ENCODE results near the gene CTNNA2. TPM values are rescaled to one million over a fixed set of nuclear protein-coding genes. Genes with fewer than 3 reads are reported as not detected.

The CTNNA2 gene
- total and polyA plus RNA-seq, 8 donors = 0.08 to 0.56 (median 0.17) TPM; not detected in 2

- intact Hi-C loops (cut with DNase I) = no loop called here
- ATAC-seq = no peak
- no peaks in the 10 kb centered on the region for H3K9me3 ChIP-seq
- TF ChIP-seq CTCF (IDR thresholded peaks at IDR 0.05) = no peak
- no peak overlapping the region for H3K27ac ChIP-seq
- no peaks in the 10 kb centered on the region for H3K36me3 ChIP-seq
- DNase-seq = no peak
- no peaks in the 10 kb centered on the region for H3K4me1 ChIP-seq
- no peaks in the 10 kb centered on the region for H3K27me3 ChIP-seq
- H3K4me3 ChIP-seq = no peak overlapping the region
Measured at GRCh38 chr2:80153151-80153550, 640.3 kb downstream of the CTNNA2 start.

DNA sequence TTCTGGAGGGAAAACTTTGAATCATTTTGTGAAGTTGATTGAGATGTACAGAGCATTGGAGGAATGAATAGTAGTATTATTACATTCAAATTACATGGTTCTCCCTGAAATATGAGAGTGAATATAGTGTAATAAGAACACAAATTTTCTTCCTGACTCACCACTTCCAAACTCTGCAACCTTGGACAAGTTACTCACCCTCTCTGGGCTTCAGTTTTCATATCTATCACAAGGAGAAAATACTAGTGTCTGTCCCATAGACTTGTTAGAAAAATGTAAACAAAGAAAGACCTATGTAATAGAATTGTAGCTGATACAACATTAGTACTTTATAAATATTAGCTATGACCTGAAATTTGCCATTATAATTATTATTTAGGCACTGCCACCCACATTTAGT is 640.9 kb downstream of the CTNNA2 start:
- ATAC-seq = no peak
- intact Hi-C loops (cut with DNase I) = no loop called here
- no peak for DNase-seq
- TF ChIP-seq CTCF (IDR thresholded peaks at IDR 0.05) = no peak
- no peaks in the 10 kb centered on the region for H3K4me1 ChIP-seq
- no peaks in the 10 kb centered on the region for H3K36me3 ChIP-seq
- no peaks in the 10 kb centered on the region for H3K9me3 ChIP-seq
- H3K27me3 ChIP-seq = no peaks in the 10 kb centered on the region
- H3K4me3 ChIP-seq = no peak overlapping the region
- H3K27ac ChIP-seq = no peak overlapping the region

DNA sequence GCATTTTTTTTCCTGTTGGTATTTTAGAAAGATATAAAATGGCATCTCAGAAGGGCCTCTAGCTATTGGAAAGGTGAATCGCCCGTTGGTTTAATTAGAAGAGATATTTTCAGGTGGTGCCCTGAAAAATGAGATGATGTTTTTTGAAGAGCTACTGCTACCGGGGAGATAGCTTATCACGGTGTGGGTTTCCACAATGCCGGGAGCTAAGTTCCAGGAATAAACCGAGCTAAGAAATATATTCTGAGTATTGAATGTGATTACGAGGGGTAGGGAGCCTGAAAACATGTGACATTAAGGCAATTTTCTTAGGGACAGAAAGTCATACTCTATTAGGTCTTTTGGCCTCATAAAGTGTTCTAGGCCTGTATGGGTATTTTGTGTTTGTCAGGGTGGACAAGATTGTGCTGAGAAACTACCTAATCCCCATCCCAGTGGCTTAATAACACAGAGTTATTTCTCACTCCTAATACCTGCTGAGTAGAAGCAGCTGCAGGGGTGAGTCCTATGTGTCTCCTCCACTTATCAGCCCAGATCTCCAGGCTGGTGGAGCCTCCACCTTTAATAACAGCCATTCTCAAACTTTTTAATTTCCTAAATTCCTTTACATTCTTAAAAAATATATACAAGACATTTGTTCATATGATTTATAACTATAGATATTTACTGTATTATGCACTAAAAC is 641.5 kb downstream of the CTNNA2 start:
- no peaks in the 10 kb centered on the region for H3K9me3 ChIP-seq
- intact Hi-C loops (cut with DNase I) = no loop called here
- DNase-seq (no peak), ATAC-seq (no peak)
- no peaks in the 10 kb centered on the region for H3K4me1 ChIP-seq
- no peak overlapping the region for H3K27ac ChIP-seq
- H3K4me3 ChIP-seq = no peak overlapping the region
- H3K27me3 ChIP-seq = no peaks in the 10 kb centered on the region
- no peak for TF ChIP-seq CTCF (IDR thresholded peaks at IDR 0.05)
- no peaks in the 10 kb centered on the region for H3K36me3 ChIP-seq

GRCh38 chr2:80164375-80164774 is 651.5 kb downstream of the CTNNA2 start:
- no peaks in the 10 kb centered on the region for H3K9me3 ChIP-seq
- no peak overlapping the region for H3K4me3 ChIP-seq
- intact Hi-C loops (cut with DNase I) = no loop called here
- no peak overlapping the region for H3K27ac ChIP-seq
- DNase-seq = no peak
- H3K36me3 ChIP-seq = no peaks in the 10 kb centered on the region
- no peaks in the 10 kb centered on the region for H3K4me1 ChIP-seq
- no peak for TF ChIP-seq CTCF (IDR thresholded peaks at IDR 0.05)
- ATAC-seq = no peak
- H3K27me3 ChIP-seq = no peaks in the 10 kb centered on the region

DNA sequence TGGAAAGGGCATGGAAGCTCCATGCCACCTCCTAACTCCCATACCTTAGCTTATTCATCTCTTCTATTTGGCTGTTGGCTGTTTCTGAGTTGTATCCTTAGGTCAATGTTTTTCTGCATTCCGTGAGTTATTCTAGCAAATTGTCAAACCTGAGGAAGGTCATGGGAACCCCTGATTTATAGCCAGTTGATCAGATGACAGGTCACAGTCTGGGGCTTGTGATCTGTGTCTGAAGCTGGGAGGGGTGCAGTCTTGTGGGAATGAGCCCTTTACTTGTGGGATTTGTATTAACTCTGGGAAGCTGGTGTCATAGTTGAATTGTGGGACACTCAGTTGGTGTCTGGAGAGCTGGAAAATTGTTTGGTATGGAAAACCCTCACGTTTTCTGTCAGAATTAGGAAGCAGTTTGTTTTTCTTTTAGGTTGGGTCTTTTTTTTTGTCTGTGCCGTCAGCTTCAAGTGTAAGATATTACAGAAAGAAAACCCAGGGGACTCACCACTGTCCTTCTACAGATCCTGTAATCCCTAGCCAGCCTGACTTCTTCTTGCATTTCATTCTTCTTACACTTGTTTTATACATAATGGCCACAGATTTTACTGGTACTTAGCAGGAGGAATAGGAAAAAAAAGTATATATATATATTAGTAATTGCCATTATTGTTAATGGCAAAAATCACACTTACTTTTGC is 653.8 kb downstream of the CTNNA2 start:
- Histone ChIP-seq H3K27ac (no peak overlapping the region), H3K27me3 (no peaks in the 10 kb centered on the region), H3K4me1 (no peaks in the 10 kb centered on the region), H3K36me3 (no peaks in the 10 kb centered on the region), H3K4me3 (no peak overlapping the region), H3K9me3 (no peaks in the 10 kb centered on the region)
- intact Hi-C loops (cut with DNase I) = no loop called here
- TF ChIP-seq CTCF (IDR thresholded peaks at IDR 0.05) = no peak
- ATAC-seq (no peak), DNase-seq (no peak)

Data from left lung (tissue), 10 donors.